GM21381 (cell line): Measurements from ENCODE around the gene CCNY.

ENCODE experiments used
- ATAC-seq: cut with Tn5 transposase; IDR thresholded peaks from one replicate; pipeline ENCODE4 v1.9.1; 2021; ENCODE audit warnings: mild to moderate bottlenecking, moderate library complexity; ENCODE audit not compliant: unreplicated experiment

Gene CCNY

GRCh38 chr10:35607475-35608327 lies 271.4 kb downstream of the CCNY start:
- no peak for ATAC-seq

GRCh38 chr10:35608328-35608672 lies 272.0 kb downstream of the CCNY start:
- no peak for ATAC-seq

- no peak for ATAC-seq
These were observed 275.4 kb downstream of the CCNY start for GRCh38 chr10:35611750-35612149.

DNA sequence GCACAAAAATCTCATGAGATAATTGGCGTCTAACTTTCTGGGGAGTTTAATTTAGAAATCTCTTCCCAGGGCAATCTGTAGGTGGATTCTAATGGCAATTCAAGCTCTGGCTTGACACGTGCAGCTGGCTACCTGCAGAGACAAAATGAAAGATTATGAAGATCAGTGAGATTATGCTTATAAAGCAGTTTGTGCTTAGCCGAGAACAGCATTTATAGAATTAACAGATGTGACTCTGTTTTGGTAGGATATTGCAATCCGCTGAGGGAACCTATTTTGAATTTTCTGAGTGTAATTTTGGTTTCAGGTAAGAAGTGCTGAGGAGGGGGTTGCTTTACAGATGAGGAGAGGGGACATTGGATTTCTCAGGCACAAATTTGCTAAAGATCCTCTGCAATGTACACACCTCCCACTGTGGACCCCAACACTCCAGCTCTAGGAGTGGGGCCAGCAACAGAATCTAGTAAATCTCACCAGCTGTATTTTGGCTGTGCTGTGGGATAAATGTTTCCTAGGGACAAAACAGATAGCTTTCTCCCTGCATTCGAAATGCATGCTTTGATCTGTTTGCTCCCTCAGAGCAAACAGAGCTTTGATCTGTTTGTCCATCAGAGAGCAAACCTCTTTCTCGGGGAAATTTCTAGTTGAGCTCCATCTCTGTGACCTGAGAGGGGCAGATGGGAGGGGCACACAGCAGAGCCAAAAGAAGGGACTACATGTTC lies 276.2 kb downstream of the CCNY start:
- no peak for ATAC-seq

GRCh38 chr10:35613107-35613440 lies 276.8 kb downstream of the CCNY start:
- ATAC-seq = no peak

GRCh38 chr10:35613597-35614226 lies 277.4 kb downstream of the CCNY start:
- no peak for ATAC-seq

GRCh38 chr10:35614312-35614711 lies 278.0 kb downstream of the CCNY start:
- ATAC-seq = no peak
